Peyer's patch (tissue), 4 donors: ENCODE results near the gene BCL7A.

Experiments
- POLR2A ChIP-seq, 2 donors: fragments of 450-650 bp; IDR thresholded peaks; one replicate each; pipeline ENCODE4 v1.5.1; 2017; ENCODE audit warnings: antibody characterized with exemption in 2 of 2, mild to moderate bottlenecking in 2 of 2, moderate library complexity in 2 of 2
- TF ChIP-seq, protein P1 (sequence below), 6 experiments: fragments of 450-650 bp in 4 of 6; fragments of 200-600 bp in 2 of 6; sonication (generic) in 1 of 6; IDR thresholded peaks; one replicate each; pipeline ENCODE4 v1.5.1; 2017 to 2019; ENCODE audit warnings: antibody characterized with exemption in 6 of 6, mild to moderate bottlenecking in 3 of 6, moderate library complexity in 1 of 6

DNA sequence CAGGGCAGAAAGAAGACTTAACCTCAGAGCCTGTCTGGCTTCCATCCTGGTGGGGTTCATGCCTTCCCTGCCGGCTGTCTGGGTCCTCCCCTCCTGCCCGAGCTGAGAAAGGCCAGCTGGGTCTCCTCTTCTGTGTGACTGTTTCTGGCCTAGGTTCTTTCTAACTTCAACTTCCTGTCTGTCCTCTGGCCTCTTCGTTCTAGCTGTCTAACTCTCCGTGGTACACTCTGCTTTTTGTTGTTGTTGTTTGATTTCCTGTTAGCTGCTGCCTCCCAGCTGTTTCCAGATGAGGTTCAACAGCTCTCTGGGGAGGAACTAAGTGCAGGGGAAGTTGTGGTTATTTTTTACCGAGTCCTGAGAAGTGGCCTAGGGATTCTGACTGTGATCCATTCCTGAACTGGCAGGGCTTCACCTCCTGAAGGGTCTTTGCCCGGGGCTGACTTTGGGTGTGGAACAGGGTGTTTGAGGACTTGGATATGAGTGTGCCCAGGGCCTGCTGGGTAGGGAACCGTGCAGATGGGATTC, 60.1 kb downstream of the BCL7A start:
- no peak for TF ChIP-seq POLR2A (IDR thresholded peaks at IDR 0.05)
- TF ChIP-seq, protein P1, sequence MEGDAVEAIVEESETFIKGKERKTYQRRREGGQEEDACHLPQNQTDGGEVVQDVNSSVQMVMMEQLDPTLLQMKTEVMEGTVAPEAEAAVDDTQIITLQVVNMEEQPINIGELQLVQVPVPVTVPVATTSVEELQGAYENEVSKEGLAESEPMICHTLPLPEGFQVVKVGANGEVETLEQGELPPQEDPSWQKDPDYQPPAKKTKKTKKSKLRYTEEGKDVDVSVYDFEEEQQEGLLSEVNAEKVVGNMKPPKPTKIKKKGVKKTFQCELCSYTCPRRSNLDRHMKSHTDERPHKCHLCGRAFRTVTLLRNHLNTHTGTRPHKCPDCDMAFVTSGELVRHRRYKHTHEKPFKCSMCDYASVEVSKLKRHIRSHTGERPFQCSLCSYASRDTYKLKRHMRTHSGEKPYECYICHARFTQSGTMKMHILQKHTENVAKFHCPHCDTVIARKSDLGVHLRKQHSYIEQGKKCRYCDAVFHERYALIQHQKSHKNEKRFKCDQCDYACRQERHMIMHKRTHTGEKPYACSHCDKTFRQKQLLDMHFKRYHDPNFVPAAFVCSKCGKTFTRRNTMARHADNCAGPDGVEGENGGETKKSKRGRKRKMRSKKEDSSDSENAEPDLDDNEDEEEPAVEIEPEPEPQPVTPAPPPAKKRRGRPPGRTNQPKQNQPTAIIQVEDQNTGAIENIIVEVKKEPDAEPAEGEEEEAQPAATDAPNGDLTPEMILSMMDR (IDR thresholded peaks at IDR 0.05) = peak in 2 of 6 experiments; percentile 5 to 30
